ENCODE results near the gene DAPK1.

GRCh38 chr9:87699835-87700234 is 202.2 kb downstream of the DAPK1 start:
- no peak for TF ChIP-seq CTCF (IDR thresholded peaks at IDR 0.05)
- TF ChIP-seq POLR2A (IDR thresholded peaks at IDR 0.05), result no peak
